ENCODE results near the gene SLC9C2. TPM values are rescaled to one million over a fixed set of nuclear protein-coding genes. Genes with fewer than 3 reads are reported as not detected.
"Not testable (repeated sequence)": the region's sequence is repeated elsewhere in the genome, so short reads cannot be mapped to it uniquely, and the experiment has no call there.

Gene SLC9C2
- polyA plus RNA-seq, 1 experiment = not detected

- Histone ChIP-seq H3K27me3 (ENCODE audit: control insufficient read depth, insufficient read depth, low read length) (no peaks in the 10 kb centered on the region), H3K4me3 (ENCODE audit: low read depth, low read length) (peak within 1 kb of the TSS; percentile 89), H3K27ac (ENCODE audit: low read depth, low read length) (peak within 1 kb of the TSS; percentile 88), H3K9me3 (ENCODE audit: control insufficient read depth, insufficient read depth, low read length) (no peaks in the 10 kb centered on the region)
- peak; percentile 44 for DNase-seq (ENCODE audit: low read depth, low spot score)
- no peak for TF ChIP-seq CTCF (IDR thresholded peaks at IDR 0.05; ENCODE audit: low read depth, low read length)
- CTCF ChIA-PET = interaction anchor here (1.9 to 2.5 kb wide), 2 partner anchors 47 to 48 kb away, joined by 9 to 23 read pairs; no protein-coding TSS in a partner anchor
- POLR2A ChIA-PET = interaction anchor here (0.6 to 3.3 kb wide), 9 partner anchors 10 to 427 kb away, joined by 3 to 20 read pairs (median 4); partner anchors contain the start of genes GAS5, KLHL20 and ZBTB37
Observed at GRCh38 chr1:173477286-173478093, 125.4 kb downstream of the SLC9C2 start, which contains the start of gene PRDX6. PRDX6 (plus strand) TSS chr1:173477335; CDS start chr1:173477398, 63 bp downstream.

- ChIA-PET CTCF (interaction anchor here (2.5 kb wide), 1 partner anchor 46 kb away, joined by 23 read pairs; no protein-coding TSS in a partner anchor), POLR2A (interaction anchor here (0.6 to 3.3 kb wide), 7 partner anchors 9 to 426 kb away, joined by 3 to 20 read pairs (median 4); partner anchors contain the start of genes GAS5, KLHL20 and ZBTB37)
- H3K27me3 ChIP-seq (ENCODE audit: control insufficient read depth, insufficient read depth, low read length) = no peaks in the 10 kb centered on the region
- no peak for DNase-seq (ENCODE audit: low read depth, low spot score)
- no peak for TF ChIP-seq CTCF (IDR thresholded peaks at IDR 0.05; ENCODE audit: low read depth, low read length)
- no peaks in the 10 kb centered on the region for H3K9me3 ChIP-seq (ENCODE audit: control insufficient read depth, insufficient read depth, low read length)
- H3K4me3 ChIP-seq (ENCODE audit: low read depth, low read length) = peak overlapping the region; percentile 83
- H3K27ac ChIP-seq (ENCODE audit: low read depth, low read length) = peak overlapping the region; percentile 55
Observed at GRCh38 chr1:173476665-173477285, 126.1 kb downstream of the SLC9C2 start.

- H3K9me3 ChIP-seq (ENCODE audit: control insufficient read depth, insufficient read depth, low read length) = peaks cover under 1% of the 10 kb centered on the region; the same call in 1 of the 2 replicates
- peak overlapping the region; percentile 83 for H3K4me3 ChIP-seq (ENCODE audit: low read depth, low read length)
- H3K27me3 ChIP-seq (ENCODE audit: control insufficient read depth, insufficient read depth, low read length) = no peaks in the 10 kb centered on the region
- DNase-seq (ENCODE audit: low read depth, low spot score) = no peak
- H3K27ac ChIP-seq (ENCODE audit: low read depth, low read length) = peak overlapping the region; percentile 54
- ChIA-PET POLR2A (interaction anchor here (0.9 to 3.3 kb wide), 6 partner anchors 9 to 392 kb away, joined by 3 to 20 read pairs (median 4); partner anchors contain the start of genes GAS5, KLHL20 and ZBTB37), CTCF (interaction anchor here (0.5 to 2.5 kb wide), 2 partner anchors 46 to 350 kb away, joined by 3 to 23 read pairs; no protein-coding TSS in a partner anchor)
- TF ChIP-seq CTCF (IDR thresholded peaks at IDR 0.05; ENCODE audit: low read depth, low read length) = no peak
Observed at GRCh38 chr1:173476197-173476664, 126.6 kb downstream of the SLC9C2 start.

- peaks cover 6% of the 10 kb centered on the region for H3K9me3 ChIP-seq (ENCODE audit: control insufficient read depth, insufficient read depth, low read length)
- POLR2A ChIA-PET = interaction anchor here (0.9 to 3.3 kb wide), 3 partner anchors 46 to 392 kb away, joined by 3 to 20 read pairs (median 4); partner anchors contain the start of genes GAS5, KLHL20 and ZBTB37
- CTCF ChIA-PET = interaction anchor here (0.5 to 2.5 kb wide), 4 partner anchors 45 to 422 kb away, joined by 3 to 23 read pairs (median 3); no protein-coding TSS in a partner anchor
- no peak for TF ChIP-seq CTCF (IDR thresholded peaks at IDR 0.05; ENCODE audit: low read depth, low read length)
- H3K4me3 ChIP-seq (ENCODE audit: low read depth, low read length) = peak overlapping the region; percentile 83
- no peak for DNase-seq (ENCODE audit: low read depth, low spot score)
- H3K27ac ChIP-seq (ENCODE audit: low read depth, low read length) = peak overlapping the region; percentile 54
- no peaks in the 10 kb centered on the region for H3K27me3 ChIP-seq (ENCODE audit: control insufficient read depth, insufficient read depth, low read length)
Observed at GRCh38 chr1:173475564-173476196, 127.2 kb downstream of the SLC9C2 start.

- H3K27ac ChIP-seq (ENCODE audit: low read depth, low read length); H3K9me3 ChIP-seq (ENCODE audit: control insufficient read depth, insufficient read depth, low read length); DNase-seq (ENCODE audit: low read depth, low spot score); H3K27me3 ChIP-seq (ENCODE audit: control insufficient read depth, insufficient read depth, low read length): not testable (repeated sequence)
- peak overlapping the region; percentile 83 for H3K4me3 ChIP-seq (ENCODE audit: low read depth, low read length)
- CTCF ChIA-PET = interaction anchor here (0.5 to 2.5 kb wide), 3 partner anchors 45 to 421 kb away, joined by 3 to 23 read pairs (median 3); no protein-coding TSS in a partner anchor
- POLR2A ChIA-PET = interaction anchor here (0.9 kb wide), 1 partner anchor 393 kb away, joined by 3 read pairs; the partner anchor contains the start of genes GAS5 and ZBTB37
Observed at GRCh38 chr1:173474780-173475421, 128.0 kb downstream of the SLC9C2 start.
